AG04450 (cell line): ENCODE data around the gene RFPL4A. TPM values are rescaled to one million over a fixed set of nuclear protein-coding genes. Genes with fewer than 3 reads are reported as not detected.
"Not testable (repeated sequence)": the region's sequence is repeated elsewhere in the genome, so short reads cannot be mapped to it uniquely, and the experiment has no call there.

Experiments
- CTCF ChIA-PET: fragments of 300-600, 350-600 bp; formaldehyde crosslinking; extraction: SDS; loops from one replicate; lab custom pipeline; 2022; ENCODE audit warnings: antibody characterized with exemption, inconsistent platforms; lab: Charles Lee
- POLR2A ChIA-PET: fragments of 350-600 bp; formaldehyde crosslinking; extraction: SDS; loops from one replicate; lab custom pipeline; 2021; ENCODE audit warnings: antibody characterized with exemption, inconsistent platforms; lab: Yijun Ruan, JAX
- DNase-seq: peaks from one replicate; pipeline ENCODE4 v3.0.0-alpha.2; 2011; ENCODE audit warnings: low read depth, low spot score
- H3K27ac ChIP-seq: one replicate; pipeline ENCODE4 v1.5.1; 2012; ENCODE audit warnings: low read depth, low read length, control low read depth
- H3K27me3 ChIP-seq: one replicate; pipeline ENCODE4 v1.6.0; 2012; ENCODE audit warnings: low read length; ENCODE audit not compliant: control insufficient read depth, insufficient read depth
- H3K4me3 ChIP-seq: 2 replicates; pipeline ENCODE4 v1.5.1; 2011; ENCODE audit warnings: mild to moderate bottlenecking, low read depth, low read length, control low read depth
- H3K9me3 ChIP-seq: 2 replicates; pipeline ENCODE4 v1.5.1; 2012; ENCODE audit warnings: low read length; ENCODE audit not compliant: control insufficient read depth, insufficient read depth
- CTCF ChIP-seq: IDR thresholded peaks from 2 replicates; pipeline ENCODE4 v1.5.1; 2011; ENCODE audit warnings: low read depth, low read length, control low read depth, inconsistent platforms
- polyA plus RNA-seq: library from polyadenylated mRNA; depleted of rRNA; stranded (reverse); fragments of >200 nt; gene quantifications from 2 replicates; pipeline ENCODE4 v1.2.3, GENCODE V29; 2011

RFPL4A gene
- polyA plus RNA-seq, 1 experiment: not detected

- no peak overlapping the region for H3K4me3 ChIP-seq
- H3K27me3 ChIP-seq: no peaks in the 10 kb centered on the region
- DNase-seq: no peak
- peaks cover 9% of the 10 kb centered on the region; the same call in 1 of the 2 replicates for H3K9me3 ChIP-seq
- H3K27ac ChIP-seq: no peak overlapping the region
- ChIA-PET CTCF (no interaction called here), POLR2A (no interaction called here)
- TF ChIP-seq CTCF: no peak
Measured at GRCh38 chr19:55720214-55720746, 38.6 kb upstream of the RFPL4A start.

GRCh38 chr19:55720801-55721200, 38.1 kb upstream of the RFPL4A start:
- Histone ChIP-seq H3K27me3 (no peaks in the 10 kb centered on the region), H3K27ac (no peak overlapping the region), H3K4me3 (no peak overlapping the region), H3K9me3 (peaks cover 9% of the 10 kb centered on the region; the same call in 1 of the 2 replicates)
- no peak for TF ChIP-seq CTCF
- ChIA-PET POLR2A (no interaction called here), CTCF (no interaction called here)
- DNase-seq: no peak

GRCh38 chr19:55723491-55723890, 35.4 kb upstream of the RFPL4A start:
- no peak overlapping the region for H3K27ac ChIP-seq
- H3K9me3 ChIP-seq: peaks cover 9% of the 10 kb centered on the region
- H3K4me3 ChIP-seq: no peak overlapping the region
- no peaks in the 10 kb centered on the region for H3K27me3 ChIP-seq
- TF ChIP-seq CTCF: no peak
- POLR2A ChIA-PET: no interaction called here
- DNase-seq: no peak
- CTCF ChIA-PET: no interaction called here

- CTCF ChIA-PET, DNase-seq, H3K27ac ChIP-seq, H3K4me3 ChIP-seq, H3K27me3 ChIP-seq, POLR2A ChIA-PET: not testable (repeated sequence)
- H3K9me3 ChIP-seq: peaks cover 14% of the 10 kb centered on the region
Measured at GRCh38 chr19:55730378-55730777, 28.5 kb upstream of the RFPL4A start.

GRCh38 chr19:55738302-55738701, 20.6 kb upstream of the RFPL4A start, which contains the start of gene NLRP9:
NLRP9 (minus strand) TSS chr19:55738402; CDS start chr19:55738374, 28 bp downstream.
- DNase-seq: no peak
- Histone ChIP-seq H3K4me3 (no peak within 1 kb of the TSS), H3K27me3 (no peaks in the 10 kb centered on the region), H3K9me3 (peaks cover 13% of the 10 kb centered on the region), H3K27ac (no peak within 1 kb of the TSS)
- no peak for TF ChIP-seq CTCF
- ChIA-PET CTCF (no interaction called here), POLR2A (no interaction called here)
